GM12801 (cell line): ENCODE results near the gene LTBP2.

Experiments
- TF ChIP-seq, protein P1 (sequence below): IDR thresholded peaks from one replicate; pipeline ENCODE4 v1.5.1; 2011; ENCODE audit warnings: control low read depth; ENCODE audit not compliant: insufficient read length; ENCODE audit errors: extremely low read depth

The LTBP2 gene

DNA sequence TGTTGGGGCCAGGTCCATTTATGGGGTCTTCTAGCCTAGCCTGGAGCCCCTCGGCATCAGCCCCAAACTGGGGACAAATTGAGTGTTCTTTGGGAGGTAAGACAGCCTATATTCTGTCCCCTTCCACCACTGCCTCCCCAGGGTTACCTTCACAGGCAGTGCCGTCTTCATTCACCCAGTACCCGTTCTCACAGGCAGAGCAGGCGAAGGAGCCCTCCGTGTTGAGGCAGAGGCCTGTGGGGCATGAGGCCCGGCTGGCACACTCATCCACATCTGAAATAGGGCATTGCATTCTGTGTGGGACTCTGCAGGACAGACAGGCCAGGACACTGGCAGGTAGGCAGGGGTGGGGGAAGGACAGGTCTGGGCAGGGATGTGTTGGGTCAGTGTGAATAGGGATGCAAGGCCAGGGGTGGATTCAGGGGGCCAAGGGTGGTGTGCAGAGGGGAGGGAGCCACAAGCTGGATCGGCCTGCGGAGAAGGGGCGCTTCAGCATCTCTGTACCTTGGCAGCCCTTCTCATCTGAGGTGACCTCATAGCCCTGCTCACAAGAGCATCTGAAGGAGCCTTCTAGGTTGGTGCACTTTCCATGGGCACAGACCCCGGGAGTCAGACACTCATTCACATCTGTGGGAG lies 102.3 kb downstream of the LTBP2 start:
- TF ChIP-seq, protein P1, sequence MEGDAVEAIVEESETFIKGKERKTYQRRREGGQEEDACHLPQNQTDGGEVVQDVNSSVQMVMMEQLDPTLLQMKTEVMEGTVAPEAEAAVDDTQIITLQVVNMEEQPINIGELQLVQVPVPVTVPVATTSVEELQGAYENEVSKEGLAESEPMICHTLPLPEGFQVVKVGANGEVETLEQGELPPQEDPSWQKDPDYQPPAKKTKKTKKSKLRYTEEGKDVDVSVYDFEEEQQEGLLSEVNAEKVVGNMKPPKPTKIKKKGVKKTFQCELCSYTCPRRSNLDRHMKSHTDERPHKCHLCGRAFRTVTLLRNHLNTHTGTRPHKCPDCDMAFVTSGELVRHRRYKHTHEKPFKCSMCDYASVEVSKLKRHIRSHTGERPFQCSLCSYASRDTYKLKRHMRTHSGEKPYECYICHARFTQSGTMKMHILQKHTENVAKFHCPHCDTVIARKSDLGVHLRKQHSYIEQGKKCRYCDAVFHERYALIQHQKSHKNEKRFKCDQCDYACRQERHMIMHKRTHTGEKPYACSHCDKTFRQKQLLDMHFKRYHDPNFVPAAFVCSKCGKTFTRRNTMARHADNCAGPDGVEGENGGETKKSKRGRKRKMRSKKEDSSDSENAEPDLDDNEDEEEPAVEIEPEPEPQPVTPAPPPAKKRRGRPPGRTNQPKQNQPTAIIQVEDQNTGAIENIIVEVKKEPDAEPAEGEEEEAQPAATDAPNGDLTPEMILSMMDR, result no peak

DNA sequence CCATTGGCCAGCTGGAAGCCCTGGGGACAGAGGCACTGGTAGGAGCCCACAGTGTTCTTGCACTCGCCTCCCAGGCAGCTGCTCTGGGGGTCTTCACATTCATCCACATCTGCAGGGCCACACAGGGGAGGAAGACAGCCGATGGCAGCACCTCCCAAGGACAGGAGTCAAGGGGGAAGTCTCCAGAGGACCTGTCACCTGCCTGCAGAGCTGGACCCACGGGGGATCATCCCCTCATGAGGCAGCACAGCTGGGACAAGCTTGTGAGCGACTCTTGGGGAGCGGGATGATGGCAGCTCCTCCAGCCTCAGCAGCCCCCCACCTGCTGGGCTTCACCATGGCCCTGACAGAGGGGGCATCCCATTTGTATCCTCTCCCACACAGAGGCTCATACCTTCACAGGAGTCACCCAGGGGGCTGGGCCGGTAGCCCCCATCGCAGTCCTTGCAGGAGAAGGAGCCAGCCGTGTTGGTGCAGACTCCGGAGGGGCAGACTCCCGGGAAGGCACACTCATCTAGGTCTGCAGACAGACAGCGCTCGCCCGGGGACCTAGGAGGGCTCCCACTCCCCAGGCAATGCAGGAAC lies 103.1 kb downstream of the LTBP2 start:
- TF ChIP-seq, protein P1, result no peak

- TF ChIP-seq, protein P1, result no peak
Measured at GRCh38 chr14:74508292-74508731, 103.7 kb downstream of the LTBP2 start.

DNA sequence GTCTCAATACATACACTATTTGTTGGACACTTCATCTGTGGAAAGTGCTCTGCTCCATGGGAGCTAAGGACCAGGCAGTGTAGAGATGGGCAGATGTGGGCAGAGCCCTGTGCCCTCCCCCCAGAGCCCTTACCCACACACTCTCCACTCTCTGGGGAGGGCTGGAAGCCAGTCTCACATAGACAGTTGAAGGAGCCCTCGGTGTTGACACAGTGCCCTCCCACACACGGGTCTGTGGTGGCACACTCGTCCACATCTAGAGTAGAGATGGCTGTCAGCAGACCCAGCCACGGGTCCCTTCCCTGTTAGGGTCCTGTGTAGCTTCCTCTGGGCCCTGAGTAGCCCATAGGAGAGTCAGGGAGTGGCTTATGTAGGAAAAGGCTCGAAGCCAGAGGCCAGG lies 104.2 kb downstream of the LTBP2 start:
- TF ChIP-seq, protein P1, result no peak

DNA sequence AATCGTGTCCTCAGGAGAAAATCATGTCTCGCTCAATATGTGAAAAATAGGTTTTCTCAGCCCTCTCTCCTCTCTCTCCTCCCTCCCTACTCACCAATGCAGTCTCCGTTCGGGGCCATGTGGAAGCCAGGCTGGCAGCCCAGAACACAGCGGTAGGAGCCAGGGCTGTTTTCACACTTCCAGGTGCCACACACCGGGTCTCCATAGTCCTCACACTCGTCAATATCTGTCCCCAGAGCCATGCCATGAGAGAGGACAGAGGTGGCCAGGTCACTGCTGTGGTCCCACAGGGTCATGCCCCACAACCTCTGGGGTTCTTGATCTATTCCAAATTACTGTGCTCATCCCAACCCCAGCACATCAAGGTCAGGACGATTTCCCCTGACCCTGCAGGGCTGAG lies 105.0 kb downstream of the LTBP2 start:
- TF ChIP-seq, protein P1, result no peak

- TF ChIP-seq, protein P1, result no peak
Measured at GRCh38 chr14:74506411-74506851, 105.6 kb downstream of the LTBP2 start.

DNA sequence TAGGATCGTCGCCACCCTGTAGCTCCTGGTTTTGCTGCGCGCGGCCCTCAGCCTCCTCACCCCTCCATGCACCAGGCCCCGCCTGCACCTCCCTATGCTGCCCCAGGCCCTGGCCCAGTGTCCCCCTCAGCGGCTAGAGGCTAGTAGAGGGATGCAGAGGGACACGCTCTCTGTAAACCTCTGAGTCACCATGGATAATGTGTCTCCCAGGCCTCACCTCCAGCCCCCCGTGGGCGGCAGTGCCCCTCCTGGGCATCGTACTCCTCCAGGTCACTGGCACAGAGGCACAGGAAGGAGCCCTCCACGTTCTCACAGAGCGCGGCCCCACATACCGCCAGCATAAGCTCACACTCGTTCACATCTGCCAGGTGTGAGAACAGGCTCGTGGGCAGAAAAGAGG lies 106.2 kb downstream of the LTBP2 start:
- TF ChIP-seq, protein P1, result no peak
